Measurements from ENCODE around the gene NUP210.

NUP210 gene

GRCh38 chr3:13288732-13289718 is 131.1 kb downstream of the NUP210 start:
- no peak overlapping the region for H3K4me3 ChIP-seq (replicated peaks in 1 of 2; ENCODE audit: low read depth in 2 of 2, low read length in 2 of 2)
- TF ChIP-seq CTCF (IDR thresholded peaks at IDR 0.05; ENCODE audit: low read depth, low read length): no peak
- no peak for DNase-seq (ENCODE audit: low read depth in 2 of 2)

DNA sequence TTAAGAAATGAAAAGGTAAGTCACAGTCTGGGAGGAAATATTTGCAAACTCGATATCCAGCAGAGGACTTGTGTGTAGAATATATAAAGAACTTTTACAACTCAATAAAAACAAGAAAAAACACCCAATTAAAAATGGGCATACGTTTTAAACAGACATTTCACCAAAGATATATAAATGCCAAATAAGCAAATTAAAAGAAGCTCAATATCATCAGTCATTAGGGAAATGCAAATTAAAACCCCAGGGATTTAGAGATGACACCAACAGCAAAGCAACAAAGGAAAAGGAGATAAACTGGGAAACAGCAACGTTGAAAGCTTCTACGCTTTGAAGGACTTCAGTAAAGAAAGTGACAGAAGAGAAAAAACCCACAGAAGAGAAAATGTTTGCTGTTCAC is 132.3 kb downstream of the NUP210 start:
- TF ChIP-seq CTCF (IDR thresholded peaks at IDR 0.05; ENCODE audit: low read depth, low read length): no peak
- no peak overlapping the region for H3K4me3 ChIP-seq (replicated peaks in 1 of 2; ENCODE audit: low read depth in 2 of 2, low read length in 2 of 2)
- DNase-seq (ENCODE audit: low read depth in 2 of 2): no peak

- no peak for DNase-seq (ENCODE audit: low read depth in 2 of 2)
- H3K4me3 ChIP-seq (replicated peaks in 1 of 2; ENCODE audit: low read depth in 2 of 2, low read length in 2 of 2): no peak overlapping the region
- no peak for TF ChIP-seq CTCF (IDR thresholded peaks at IDR 0.05; ENCODE audit: low read depth, low read length)
These were observed 133.2 kb downstream of the NUP210 start for GRCh38 chr3:13286873-13287272.

GRCh38 chr3:13285007-13285567 is 135.0 kb downstream of the NUP210 start:
- DNase-seq (ENCODE audit: low read depth in 2 of 2): no peak
- no peak for TF ChIP-seq CTCF (IDR thresholded peaks at IDR 0.05; ENCODE audit: low read depth, low read length)
- H3K4me3 ChIP-seq (replicated peaks in 1 of 2; ENCODE audit: low read depth in 2 of 2, low read length in 2 of 2): no peak overlapping the region

DNA sequence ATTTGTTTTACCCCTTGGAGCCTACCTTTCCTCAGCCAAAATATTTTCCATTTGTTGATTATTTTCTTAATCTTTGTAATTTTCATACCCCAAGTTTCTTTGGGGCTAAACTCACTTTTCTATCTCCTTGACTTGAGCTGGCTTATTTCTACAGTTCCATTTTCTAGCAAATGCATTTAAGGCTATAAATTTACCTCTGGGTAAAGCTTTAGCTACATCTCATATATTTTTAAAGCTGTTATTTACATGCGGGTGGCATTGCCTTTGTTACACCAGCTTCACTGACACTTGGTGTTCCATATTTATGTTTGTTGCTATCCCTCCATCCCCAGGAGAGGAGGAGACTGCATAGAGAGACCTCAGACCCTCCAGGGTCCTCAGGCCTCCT is 136.3 kb downstream of the NUP210 start:
- TF ChIP-seq CTCF (IDR thresholded peaks at IDR 0.05; ENCODE audit: low read depth, low read length): no peak
- no peak for DNase-seq (ENCODE audit: low read depth in 2 of 2)
- H3K4me3 ChIP-seq (replicated peaks in 1 of 2; ENCODE audit: low read depth in 2 of 2, low read length in 2 of 2): no peak overlapping the region

DNA sequence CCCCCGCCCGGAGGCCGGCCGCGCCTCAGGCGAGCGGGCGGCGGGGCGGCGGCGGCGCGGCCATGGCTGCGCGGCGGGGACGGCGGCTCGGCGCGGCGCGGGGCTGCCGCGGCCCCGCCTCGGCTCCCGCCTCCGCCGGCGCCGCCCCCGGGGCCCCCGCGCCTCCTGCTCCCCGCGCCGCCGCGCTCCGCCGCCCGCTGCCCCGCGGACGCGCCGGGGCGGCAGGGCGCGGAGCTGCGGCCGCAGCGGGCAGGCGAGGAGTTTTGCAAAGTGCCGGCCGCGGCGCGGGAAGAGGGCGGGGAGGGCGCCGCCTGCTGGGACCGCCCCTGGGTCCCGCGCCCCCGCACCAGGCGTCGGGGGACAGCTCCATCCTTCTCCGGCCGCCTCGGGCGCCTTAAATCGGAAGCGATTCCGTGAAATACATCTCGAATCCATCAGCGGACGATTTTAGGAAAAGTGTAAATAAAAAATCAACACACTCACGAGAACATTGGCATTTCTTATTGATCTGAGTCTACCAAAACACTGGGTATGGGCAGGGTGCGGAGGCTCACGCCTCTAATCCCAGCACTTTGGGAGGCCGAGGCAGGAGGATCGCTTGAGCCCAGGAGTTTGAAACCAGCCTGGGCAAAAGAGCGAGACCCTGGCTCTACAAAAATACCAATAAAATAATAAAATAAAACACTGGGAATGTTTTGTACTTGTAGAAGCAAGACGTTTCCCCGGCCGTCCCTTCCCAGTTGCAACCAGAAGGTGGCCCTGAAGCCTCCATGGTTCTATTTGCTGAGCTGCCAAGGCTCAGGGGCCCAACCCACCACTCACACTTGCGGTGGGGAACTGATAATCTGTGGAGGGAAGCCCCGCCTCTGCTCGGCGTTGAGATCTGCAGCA is 136.9 kb downstream of the NUP210 start:
- no peak overlapping the region for H3K4me3 ChIP-seq (replicated peaks in 1 of 2; ENCODE audit: low read depth in 2 of 2, low read length in 2 of 2)
- no peak for DNase-seq (ENCODE audit: low read depth in 2 of 2)
- no peak for TF ChIP-seq CTCF (IDR thresholded peaks at IDR 0.05; ENCODE audit: low read depth, low read length)

Measured in cardiac fibroblast (primary cell).